Activated CD8-positive, alpha-beta T cell treated with anti-CD3 and anti-CD28 coated beads for 36 hours (primary cell): Measurements from ENCODE around the gene BANK1. TPM values are rescaled to one million over a fixed set of nuclear protein-coding genes. Genes with fewer than 3 reads are reported as not detected.

Source experiments
- ATAC-seq: fragments of 200-7000 bp; cut with Tn5 transposase; one replicate; pipeline ENCODE4 v1.10.0; 2021; ENCODE audit warnings: mild to moderate bottlenecking, moderate library complexity
- CTCF ChIA-PET: fragments of 350-600 bp; sonication (Branson Sonifier 250); formaldehyde crosslinking; loops from one replicate; lab custom pipeline; 2021; ENCODE audit warnings: antibody characterized with exemption; lab: Charles Lee
- POLR2A ChIA-PET: fragments of 350-600 bp; sonication (Branson Sonifier 250); formaldehyde crosslinking; loops from one replicate; lab custom pipeline; 2021; ENCODE audit warnings: antibody characterized with exemption; lab: Charles Lee
- DNase-seq: peaks from one replicate; pipeline ENCODE4 v3.0.0-alpha.2; 2020
- H3K27ac Mint-ChIP-seq: one replicate; pipeline ENCODE4 v1.8.0; 2021; ENCODE audit warnings: mild to moderate bottlenecking, mixed read lengths
- H3K27me3 Mint-ChIP-seq: one replicate; pipeline ENCODE4 v1.8.0; 2021; ENCODE audit warnings: mixed read lengths
- H3K36me3 Mint-ChIP-seq: one replicate; pipeline ENCODE4 v1.8.0; 2021; ENCODE audit warnings: low read depth, mixed read lengths
- H3K4me1 Mint-ChIP-seq: one replicate; pipeline ENCODE4 v1.8.0; 2021; ENCODE audit warnings: low read depth, mixed read lengths
- H3K4me3 Mint-ChIP-seq: one replicate; pipeline ENCODE4 v1.8.0; 2021; ENCODE audit warnings: mild to moderate bottlenecking, moderate library complexity, mixed read lengths
- H3K9me3 Mint-ChIP-seq: one replicate; pipeline ENCODE4 v1.8.0; 2021; ENCODE audit warnings: mixed read lengths
- CTCF ChIP-seq: fragments of 200-600 bp; IDR thresholded peaks from one replicate; pipeline ENCODE4 v1.8.0; 2022; ENCODE audit warnings: antibody characterized with exemption, mild to moderate bottlenecking
- intact Hi-C: fragments of 100-400 bp; cut with micrococcal nuclease; formaldehyde crosslinking; loops from one replicate; pipeline ENCODE4 v1.10.0; 2022
- total RNA-seq, 2 experiments: library from RNA; stranded (reverse); gene quantifications; one replicate each; pipeline ENCODE4 v1.2.3, GENCODE V29; 2021

Gene BANK1
- total RNA-seq, 2 experiments from 2014 or later, result 0.09 to 0.34 TPM

- intact Hi-C loops, result no loop called here
- Mint-ChIP-seq H3K4me1 (no peaks in the 10 kb centered on the region), H3K36me3 (no peaks in the 10 kb centered on the region), H3K27ac (no peak overlapping the region), H3K9me3 (peaks cover 11% of the 10 kb centered on the region), H3K27me3 (peaks cover 4% of the 10 kb centered on the region), H3K4me3 (no peak overlapping the region)
- TF ChIP-seq CTCF, result no peak
- POLR2A ChIA-PET, result no interaction called here
- no peak for ATAC-seq
- DNase-seq, result no peak
- CTCF ChIA-PET, result no interaction called here
Observed at GRCh38 chr4:101823864-101824263, 33.3 kb downstream of the BANK1 start.

- no peaks in the 10 kb centered on the region for H3K4me1 Mint-ChIP-seq
- ATAC-seq, result no peak
- POLR2A ChIA-PET, result no interaction called here
- no peak overlapping the region for H3K27ac Mint-ChIP-seq
- peaks cover 4% of the 10 kb centered on the region for H3K27me3 Mint-ChIP-seq
- no peak overlapping the region for H3K4me3 Mint-ChIP-seq
- TF ChIP-seq CTCF, result no peak
- CTCF ChIA-PET, result no interaction called here
- peaks cover 11% of the 10 kb centered on the region for H3K9me3 Mint-ChIP-seq
- H3K36me3 Mint-ChIP-seq, result no peaks in the 10 kb centered on the region
- intact Hi-C loops, result no loop called here
- DNase-seq, result no peak
Observed at GRCh38 chr4:101824500-101824899, 34.0 kb downstream of the BANK1 start.

- DNase-seq (no peak), ATAC-seq (no peak)
- Mint-ChIP-seq H3K4me1 (no peaks in the 10 kb centered on the region), H3K4me3 (no peak overlapping the region), H3K27ac (no peak overlapping the region), H3K9me3 (peaks cover 7% of the 10 kb centered on the region), H3K36me3 (no peaks in the 10 kb centered on the region), H3K27me3 (peaks cover 3% of the 10 kb centered on the region)
- ChIA-PET CTCF (no interaction called here), POLR2A (no interaction called here)
- intact Hi-C loops, result no loop called here
- no peak for TF ChIP-seq CTCF
Observed at GRCh38 chr4:101825953-101826352, 35.4 kb downstream of the BANK1 start.

GRCh38 chr4:101831816-101832215 is 41.3 kb downstream of the BANK1 start:
- ChIA-PET CTCF (no interaction called here), POLR2A (no interaction called here)
- no peak for TF ChIP-seq CTCF
- H3K9me3 Mint-ChIP-seq, result no peaks in the 10 kb centered on the region
- H3K36me3 Mint-ChIP-seq, result no peaks in the 10 kb centered on the region
- H3K4me3 Mint-ChIP-seq, result no peak overlapping the region
- DNase-seq (no peak), ATAC-seq (no peak)
- peaks cover 9% of the 10 kb centered on the region for H3K27me3 Mint-ChIP-seq
- H3K27ac Mint-ChIP-seq, result no peak overlapping the region
- H3K4me1 Mint-ChIP-seq, result no peaks in the 10 kb centered on the region
- intact Hi-C loops, result no loop called here

- DNase-seq (no peak), ATAC-seq (no peak)
- CTCF ChIA-PET, result no interaction called here
- Mint-ChIP-seq H3K27ac (no peak overlapping the region), H3K36me3 (no peaks in the 10 kb centered on the region), H3K27me3 (peaks cover 9% of the 10 kb centered on the region), H3K9me3 (no peaks in the 10 kb centered on the region), H3K4me3 (no peak overlapping the region), H3K4me1 (no peaks in the 10 kb centered on the region)
- TF ChIP-seq CTCF, result no peak
- intact Hi-C loops, result no loop called here
- POLR2A ChIA-PET, result no interaction called here
Observed at GRCh38 chr4:101833480-101833879, 43.0 kb downstream of the BANK1 start.
